HFFc6 (cell line): Measurements from ENCODE around the gene PAF1. TPM values are rescaled to one million over a fixed set of nuclear protein-coding genes. Genes with fewer than 3 reads are reported as not detected.

ENCODE experiments used
- DNase-seq: peaks from one replicate; pipeline ENCODE4 v3.0.0-alpha.2; 2018
- H3K27ac Mint-ChIP-seq: 2 replicates; pipeline ENCODE4 v1.8.0; 2020; ENCODE audit warnings: mild to moderate bottlenecking, mixed read lengths
- H3K27me3 Mint-ChIP-seq: 2 replicates; pipeline ENCODE4 v1.8.0; 2021; ENCODE audit warnings: mild to moderate bottlenecking, moderate library complexity, mixed read lengths; ENCODE audit not compliant: insufficient read depth
- H3K36me3 Mint-ChIP-seq: 2 replicates; pipeline ENCODE4 v1.8.0; 2021; ENCODE audit warnings: low read depth, mixed read lengths
- H3K4me1 Mint-ChIP-seq: 2 replicates; pipeline ENCODE4 v1.8.0; 2020; ENCODE audit warnings: low read depth, mixed read lengths
- H3K4me3 Mint-ChIP-seq: 2 replicates; pipeline ENCODE4 v1.8.0; 2020; ENCODE audit warnings: mild to moderate bottlenecking, moderate library complexity, mixed read lengths
- H3K9me3 Mint-ChIP-seq: 2 replicates; pipeline ENCODE4 v1.8.0; 2020; ENCODE audit warnings: mild to moderate bottlenecking, mixed read lengths
- total RNA-seq, 6 experiments: library from RNA; stranded (reverse); fragmentation: NEBNext Ultra II Directional; extraction: Animal tissue kit (Norgen Biotek cat#: 25700); gene quantifications; 2 replicates in 1 of 6; 3 replicates in 5 of 6; pipeline ENCODE4 v1.2.3, GENCODE V29; 2021
- TF ChIP-seq, protein P1 (sequence below): fragments of 200-600 bp; sonication (generic); IDR thresholded peaks from 2 replicates; pipeline ENCODE4 v1.5.0; 2021; ENCODE audit warnings: antibody characterized with exemption, mild to moderate bottlenecking

PAF1 gene
- total RNA-seq, 6 experiments from 2014 or later, result 46.8 to 70.0 (median 60.6) TPM

DNA sequence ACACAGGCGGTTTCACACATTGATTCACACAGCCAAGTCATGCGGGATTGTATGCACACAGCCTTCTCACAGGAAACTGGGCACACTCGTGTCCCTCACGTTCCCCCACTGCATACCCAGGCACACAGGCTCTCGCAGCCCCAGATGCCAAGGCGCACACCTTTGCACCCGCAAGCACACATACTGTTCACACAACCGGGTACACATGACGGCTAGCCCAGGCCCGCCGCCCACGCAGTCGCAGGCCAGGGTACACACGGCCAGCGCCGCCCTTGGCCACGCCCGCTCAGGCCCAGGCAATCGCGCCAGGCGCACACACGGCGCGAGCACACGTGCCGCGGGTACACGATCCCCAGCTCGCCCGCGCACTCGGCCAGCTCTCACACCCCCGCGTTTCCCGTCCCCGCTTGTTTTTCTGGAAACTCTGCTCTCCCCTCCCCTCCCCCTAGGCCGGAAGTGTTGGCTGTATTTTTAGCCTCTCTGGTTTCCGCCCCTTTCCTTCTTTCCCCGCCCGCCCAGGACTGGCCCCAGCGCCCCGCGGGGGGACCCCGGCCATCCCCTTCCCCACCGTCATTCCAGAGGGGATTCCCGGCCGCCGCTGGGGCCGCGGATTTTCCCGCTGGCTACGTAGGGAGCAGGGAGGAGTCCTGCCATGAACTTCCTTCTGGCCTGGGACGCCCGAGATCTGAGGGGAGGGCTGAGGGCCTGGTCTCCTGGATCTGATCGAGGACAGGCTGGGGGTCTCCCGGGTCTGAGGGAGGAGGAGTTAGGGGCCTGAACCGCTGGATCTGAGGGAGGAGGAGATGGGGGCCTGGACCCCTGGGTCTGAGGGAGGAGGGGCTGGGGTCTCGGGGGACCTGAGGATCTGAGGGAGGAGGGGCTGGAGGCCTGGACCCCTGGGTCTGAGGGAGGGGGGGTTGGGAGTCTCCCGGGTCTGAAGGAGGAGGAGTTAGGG, 11.7 kb upstream of the PAF1 start:
- Mint-ChIP-seq H3K27me3 (peaks cover 17% of the 10 kb centered on the region), H3K36me3 (peaks cover 14% of the 10 kb centered on the region), H3K27ac (peak overlapping the region; percentile 99), H3K4me1 (peaks cover 58% of the 10 kb centered on the region), H3K9me3 (peaks cover 6% of the 10 kb centered on the region; the same call in 1 of the 2 replicates), H3K4me3 (peak overlapping the region; percentile 85)
- TF ChIP-seq, protein P1, sequence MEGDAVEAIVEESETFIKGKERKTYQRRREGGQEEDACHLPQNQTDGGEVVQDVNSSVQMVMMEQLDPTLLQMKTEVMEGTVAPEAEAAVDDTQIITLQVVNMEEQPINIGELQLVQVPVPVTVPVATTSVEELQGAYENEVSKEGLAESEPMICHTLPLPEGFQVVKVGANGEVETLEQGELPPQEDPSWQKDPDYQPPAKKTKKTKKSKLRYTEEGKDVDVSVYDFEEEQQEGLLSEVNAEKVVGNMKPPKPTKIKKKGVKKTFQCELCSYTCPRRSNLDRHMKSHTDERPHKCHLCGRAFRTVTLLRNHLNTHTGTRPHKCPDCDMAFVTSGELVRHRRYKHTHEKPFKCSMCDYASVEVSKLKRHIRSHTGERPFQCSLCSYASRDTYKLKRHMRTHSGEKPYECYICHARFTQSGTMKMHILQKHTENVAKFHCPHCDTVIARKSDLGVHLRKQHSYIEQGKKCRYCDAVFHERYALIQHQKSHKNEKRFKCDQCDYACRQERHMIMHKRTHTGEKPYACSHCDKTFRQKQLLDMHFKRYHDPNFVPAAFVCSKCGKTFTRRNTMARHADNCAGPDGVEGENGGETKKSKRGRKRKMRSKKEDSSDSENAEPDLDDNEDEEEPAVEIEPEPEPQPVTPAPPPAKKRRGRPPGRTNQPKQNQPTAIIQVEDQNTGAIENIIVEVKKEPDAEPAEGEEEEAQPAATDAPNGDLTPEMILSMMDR, result no peak
- DNase-seq, result peak; percentile 86

DNA sequence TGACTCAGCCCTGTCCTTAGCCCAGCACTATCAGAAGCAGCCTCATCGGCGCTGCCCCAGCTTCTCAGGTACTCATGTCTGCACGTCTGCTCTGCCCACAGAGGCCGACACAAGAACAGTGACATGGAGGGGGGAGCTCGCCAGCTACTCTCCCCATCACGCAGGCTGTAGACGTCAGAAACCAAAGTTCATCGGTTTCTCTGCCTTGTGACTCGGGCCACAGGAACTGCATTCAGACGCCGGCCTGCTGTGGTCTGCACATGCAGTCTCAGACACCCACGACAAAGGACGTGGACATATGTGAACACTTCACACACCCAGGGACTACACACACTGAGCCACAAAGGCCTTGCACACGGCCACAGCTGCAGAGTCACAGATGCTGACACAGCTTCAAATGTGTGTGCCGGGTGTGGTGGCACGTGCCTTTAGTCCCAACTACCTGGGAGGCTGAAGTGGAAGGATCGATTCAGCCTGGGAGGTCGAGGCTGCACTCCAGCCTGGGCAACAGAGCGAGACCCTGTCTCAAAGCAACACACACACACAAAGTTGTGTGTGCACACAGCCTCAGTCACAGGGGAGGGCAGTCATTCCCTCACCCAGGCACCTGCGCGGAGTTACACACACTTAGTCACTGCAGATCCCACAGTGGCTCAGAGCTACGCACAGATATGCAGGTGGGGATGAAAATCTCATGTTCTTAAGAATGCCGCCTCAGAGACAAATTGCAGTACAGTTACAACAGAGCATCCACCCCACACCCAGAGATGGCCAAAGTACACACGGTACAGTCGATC, 10.8 kb upstream of the PAF1 start:
- peak overlapping the region; percentile 85 for H3K4me3 Mint-ChIP-seq
- TF ChIP-seq, protein P1, result no peak
- H3K27ac Mint-ChIP-seq, result peak overlapping the region; percentile 99
- peak; percentile 64 for DNase-seq
- H3K4me1 Mint-ChIP-seq, result peaks cover 66% of the 10 kb centered on the region
- H3K36me3 Mint-ChIP-seq, result peaks cover 8% of the 10 kb centered on the region; the same call in 1 of the 2 replicates
- peaks cover 8% of the 10 kb centered on the region for H3K27me3 Mint-ChIP-seq
- H3K9me3 Mint-ChIP-seq, result 0 out of 2 replicates have a peak, but pooled peaks cover under 1% of the 10 kb centered on the region

DNA sequence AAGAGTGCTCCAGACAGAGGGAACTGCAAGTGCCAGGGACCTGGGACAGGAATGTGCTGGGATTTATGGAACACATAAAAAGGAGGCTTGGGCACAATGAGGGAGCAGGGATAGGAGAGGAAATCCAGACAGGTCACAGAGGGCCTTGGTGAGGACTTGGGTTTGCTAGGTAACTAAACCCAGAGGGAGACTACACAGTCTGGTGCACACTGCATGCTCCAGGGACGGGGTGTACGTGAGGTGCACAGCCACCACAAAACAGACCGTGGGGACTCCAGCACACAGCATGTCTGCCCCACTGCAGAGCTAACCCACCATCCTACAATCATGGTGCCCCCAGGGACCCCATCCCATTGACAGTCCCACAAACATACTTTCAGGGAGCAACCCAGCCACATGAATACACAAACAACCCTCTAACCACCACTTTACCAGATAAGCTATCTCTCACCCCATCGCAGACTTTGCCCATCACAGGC, 10.2 kb upstream of the PAF1 start:
- Mint-ChIP-seq H3K27me3 (peaks cover 7% of the 10 kb centered on the region), H3K4me3 (peak overlapping the region; percentile 85), H3K9me3 (no peaks in the 10 kb centered on the region), H3K27ac (peak overlapping the region; percentile 99), H3K36me3 (peaks cover 8% of the 10 kb centered on the region; the same call in 1 of the 2 replicates), H3K4me1 (peaks cover 62% of the 10 kb centered on the region)
- TF ChIP-seq, protein P1, result no peak
- DNase-seq, result no peak

DNA sequence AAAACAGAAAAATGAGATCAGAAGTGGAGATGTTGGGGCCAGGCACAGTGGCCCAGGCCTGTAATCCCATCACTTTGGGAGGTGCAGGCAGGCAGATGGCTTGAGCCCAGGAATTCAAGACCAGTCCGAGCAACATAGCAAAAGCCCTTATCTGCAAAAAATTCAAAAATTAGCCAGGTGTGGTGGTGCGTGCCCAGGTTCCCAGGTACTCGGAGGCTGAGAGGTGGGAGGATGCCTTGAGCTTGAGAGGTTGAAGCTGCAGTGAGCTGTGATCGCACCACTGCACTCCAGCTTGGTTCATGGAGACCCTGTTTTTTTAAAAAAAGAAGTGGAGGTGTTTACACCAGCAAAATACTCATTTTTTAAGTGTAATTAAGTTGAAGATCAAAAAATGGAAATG, 9.2 kb upstream of the PAF1 start:
- TF ChIP-seq, protein P1, result no peak
- peaks cover 7% of the 10 kb centered on the region for H3K27me3 Mint-ChIP-seq
- peaks cover 11% of the 10 kb centered on the region; the same call in 1 of the 2 replicates for H3K36me3 Mint-ChIP-seq
- DNase-seq, result no peak
- H3K27ac Mint-ChIP-seq, result peak overlapping the region; percentile 90; the same call in 1 of the 2 replicates
- H3K9me3 Mint-ChIP-seq, result no peaks in the 10 kb centered on the region
- H3K4me1 Mint-ChIP-seq, result peaks cover 57% of the 10 kb centered on the region
- H3K4me3 Mint-ChIP-seq, result no peak overlapping the region

DNA sequence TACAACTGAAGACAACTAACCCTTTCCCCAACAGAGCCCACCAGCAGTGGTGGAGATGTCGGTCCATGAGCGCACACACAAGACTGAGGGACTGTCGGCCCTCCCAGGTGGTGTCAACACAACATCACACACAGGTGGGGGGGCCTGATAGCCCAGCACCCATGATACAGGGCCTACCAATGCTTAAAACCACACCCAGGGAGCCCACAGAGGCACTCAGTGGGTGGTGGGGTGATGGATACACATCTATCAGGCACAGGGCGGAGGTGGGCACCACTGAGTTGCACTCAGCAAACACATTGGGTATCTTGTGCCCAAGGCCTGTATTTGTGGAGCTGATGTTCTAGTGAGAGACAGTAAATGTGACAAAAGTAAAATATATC, 8.8 kb upstream of the PAF1 start:
- Mint-ChIP-seq H3K27ac (peak overlapping the region; percentile 90), H3K4me1 (peaks cover 57% of the 10 kb centered on the region), H3K27me3 (peaks cover 7% of the 10 kb centered on the region), H3K9me3 (no peaks in the 10 kb centered on the region), H3K4me3 (no peak overlapping the region), H3K36me3 (peaks cover 12% of the 10 kb centered on the region; the same call in 1 of the 2 replicates)
- DNase-seq, result no peak
- TF ChIP-seq, protein P1, result no peak
